ENCODE data around the gene SELL. TPM values are rescaled to one million over a fixed set of nuclear protein-coding genes. Genes with fewer than 3 reads are reported as not detected.
"Not testable (repeated sequence)": the region's sequence is repeated elsewhere in the genome, so short reads cannot be mapped to it uniquely, and the experiment has no call there.

Gene SELL
- total RNA-seq, 2 donors from 2014 or later = 0.64 to 1.7 TPM

- ATAC-seq = no peak
- DNase-seq = no peak
- intact Hi-C loops (cut with DNase I, micrococcal nuclease) = loop anchor here in 1 of 2 donors (10.0 kb wide), 1 partner anchor 107 kb away; no protein-coding TSS in a partner anchor
Measured at GRCh38 chr1:169712309-169712631, 850 bp upstream of the SELL start.

GRCh38 chr1:169708647-169709046 is 2.8 kb downstream of the SELL start:
- DNase-seq (no peak), ATAC-seq (no peak)
- intact Hi-C loops (cut with DNase I, micrococcal nuclease) = no loop called here

- ATAC-seq (no peak), DNase-seq (no peak)
- intact Hi-C loops (cut with DNase I, micrococcal nuclease) = no loop called here
Measured at GRCh38 chr1:169707912-169708604, 3.4 kb downstream of the SELL start.

- ATAC-seq (no peak), DNase-seq (no peak)
- intact Hi-C loops (cut with DNase I, micrococcal nuclease) = no loop called here
Measured at GRCh38 chr1:169704797-169705196, 6.6 kb downstream of the SELL start.

- ATAC-seq = no peak
- intact Hi-C loops (cut with DNase I, micrococcal nuclease) = no loop called here
- no peak for DNase-seq
Measured at GRCh38 chr1:169701261-169702005, 10.0 kb downstream of the SELL start.

- intact Hi-C loops (cut with DNase I, micrococcal nuclease) = no loop called here
- ATAC-seq = no peak
- DNase-seq = no peak
Measured at GRCh38 chr1:169699707-169700106, 11.7 kb downstream of the SELL start.

- intact Hi-C loops (cut with DNase I, micrococcal nuclease) = no loop called here
- ATAC-seq (no peak), DNase-seq (no peak)
Measured at GRCh38 chr1:169698976-169699375, 12.4 kb downstream of the SELL start.

- DNase-seq = no peak
- no peak for ATAC-seq
- intact Hi-C loops (cut with DNase I, micrococcal nuclease) = no loop called here
Measured at GRCh38 chr1:169697755-169698154, 13.7 kb downstream of the SELL start.

- intact Hi-C loops (cut with DNase I, micrococcal nuclease) = no loop called here
- ATAC-seq (no peak), DNase-seq (no peak)
Measured at GRCh38 chr1:169696273-169697100, 14.9 kb downstream of the SELL start.

GRCh38 chr1:169694304-169695075 is 16.9 kb downstream of the SELL start:
- DNase-seq (no peak), ATAC-seq (no peak)
- intact Hi-C loops (cut with DNase I, micrococcal nuclease) = no loop called here

- ATAC-seq (no peak), DNase-seq (no peak)
- intact Hi-C loops (cut with DNase I, micrococcal nuclease) = no loop called here
Measured at GRCh38 chr1:169692756-169693460, 18.5 kb downstream of the SELL start.

- DNase-seq = no peak
- ATAC-seq = no peak
- intact Hi-C loops (cut with DNase I, micrococcal nuclease) = no loop called here
Measured at GRCh38 chr1:169690489-169690888, 20.9 kb downstream of the SELL start.

- no peak for DNase-seq
- no peak for ATAC-seq
- intact Hi-C loops (cut with DNase I, micrococcal nuclease) = no loop called here
Measured at GRCh38 chr1:169689395-169689794, 22.0 kb downstream of the SELL start.

GRCh38 chr1:169688377-169688776 is 23.0 kb downstream of the SELL start:
- intact Hi-C loops (cut with DNase I, micrococcal nuclease); ATAC-seq; DNase-seq: not testable (repeated sequence)

- DNase-seq (no peak), ATAC-seq (no peak)
- intact Hi-C loops (cut with DNase I, micrococcal nuclease) = no loop called here
Measured at GRCh38 chr1:169683661-169684060, 27.8 kb downstream of the SELL start.

- DNase-seq; intact Hi-C loops (cut with DNase I, micrococcal nuclease); ATAC-seq: not testable (repeated sequence)
Measured at GRCh38 chr1:169683168-169683567, 28.3 kb downstream of the SELL start.

GRCh38 chr1:169682071-169682470 is 29.3 kb downstream of the SELL start:
- ATAC-seq = no peak
- intact Hi-C loops (cut with DNase I, micrococcal nuclease) = no loop called here
- no peak for DNase-seq

- ATAC-seq = no peak
- intact Hi-C loops (cut with DNase I, micrococcal nuclease) = no loop called here
- DNase-seq = no peak
Measured at GRCh38 chr1:169681140-169681539, 30.3 kb downstream of the SELL start.

Data from left colon (tissue), 2 donors.